Activated CD4-positive, alpha-beta T cell treated with anti-CD3 and anti-CD28 coated beads, Interleukin-2, amount 10 ng/mL, durations not matched to agents 24 days and 14 days (primary cell): Measurements from ENCODE around the gene KIAA1328. TPM values are rescaled to one million over a fixed set of nuclear protein-coding genes. Genes with fewer than 3 reads are reported as not detected.

Source experiments
- DNase-seq: peaks from one replicate; pipeline ENCODE4 v3.0.0; 2022
- H3K27ac Mint-ChIP-seq: one replicate; pipeline ENCODE4 v1.8.0; 2022; ENCODE audit warnings: mild to moderate bottlenecking, mixed read lengths
- H3K27me3 Mint-ChIP-seq: one replicate; pipeline ENCODE4 v1.8.0; 2022; ENCODE audit warnings: mixed read lengths
- H3K36me3 Mint-ChIP-seq: one replicate; pipeline ENCODE4 v1.8.0; 2022; ENCODE audit warnings: low read depth, mild to moderate bottlenecking, mixed read lengths
- H3K4me1 Mint-ChIP-seq: one replicate; pipeline ENCODE4 v1.8.0; 2021; ENCODE audit warnings: mixed read lengths
- H3K4me3 Mint-ChIP-seq: one replicate; pipeline ENCODE4 v1.8.0; 2022; ENCODE audit warnings: mild to moderate bottlenecking, moderate library complexity, mixed read lengths
- H3K9me3 Mint-ChIP-seq: one replicate; pipeline ENCODE4 v1.8.0; 2021; ENCODE audit warnings: mixed read lengths
- intact Hi-C: fragments of 100-400 bp; cut with micrococcal nuclease; formaldehyde crosslinking; loops from one replicate; pipeline ENCODE4 v1.15.1; 2023
- total RNA-seq: library from RNA; stranded (reverse); gene quantifications from 2 replicates; pipeline ENCODE4 v1.2.3, GENCODE V29; 2022

Gene KIAA1328
- total RNA-seq, 1 donor from 2014 or later, result 7.3 TPM

DNA sequence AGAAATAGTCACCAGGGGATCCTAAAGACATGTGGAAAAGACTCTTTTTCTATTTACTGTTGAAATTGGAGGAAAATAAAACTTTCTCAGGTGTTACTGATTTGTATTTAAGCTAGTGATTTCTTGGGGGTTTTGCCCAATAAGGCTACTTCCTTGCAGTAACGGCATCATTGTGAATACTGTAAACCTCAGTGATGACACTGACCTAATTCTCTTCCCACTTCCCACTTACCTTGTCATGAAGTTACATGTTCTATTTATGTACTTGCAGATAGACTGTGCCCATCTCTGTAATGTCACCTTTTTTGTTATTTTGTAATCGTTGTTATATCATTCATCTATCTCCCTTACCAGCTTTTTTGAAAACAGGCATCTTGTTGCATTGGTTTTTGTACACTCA, 134.5 kb downstream of the KIAA1328 start:
- Mint-ChIP-seq H3K27ac (no peak overlapping the region), H3K4me3 (no peak overlapping the region), H3K36me3 (peaks cover 5% of the 10 kb centered on the region), H3K27me3 (no peaks in the 10 kb centered on the region), H3K9me3 (peaks cover 15% of the 10 kb centered on the region), H3K4me1 (no peaks in the 10 kb centered on the region)
- intact Hi-C loops, result no loop called here
- no peak for DNase-seq

DNA sequence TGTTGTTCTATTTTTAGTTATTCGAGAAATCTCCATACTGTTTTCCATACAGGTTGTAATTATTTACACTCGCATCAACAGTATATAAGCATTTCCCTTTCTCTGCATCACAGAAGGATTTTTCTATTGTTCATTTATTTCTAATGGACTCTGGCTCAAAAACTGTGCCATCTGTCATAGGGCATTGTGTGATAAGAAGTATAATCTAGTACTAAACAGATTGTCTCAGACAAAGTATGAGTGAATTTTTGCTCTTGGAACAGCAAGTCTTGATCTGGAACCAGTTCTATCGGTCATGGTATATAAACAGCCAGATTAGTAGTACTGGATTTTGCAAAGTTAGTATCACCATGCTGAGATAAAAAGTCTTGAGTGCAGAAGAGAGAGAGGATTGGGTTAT, 145.8 kb downstream of the KIAA1328 start:
- H3K36me3 Mint-ChIP-seq, result no peaks in the 10 kb centered on the region
- H3K27ac Mint-ChIP-seq, result no peak overlapping the region
- no peak overlapping the region for H3K4me3 Mint-ChIP-seq
- no peak for DNase-seq
- no peaks in the 10 kb centered on the region for H3K4me1 Mint-ChIP-seq
- no peaks in the 10 kb centered on the region for H3K9me3 Mint-ChIP-seq
- H3K27me3 Mint-ChIP-seq, result no peaks in the 10 kb centered on the region
- intact Hi-C loops, result no loop called here

DNA sequence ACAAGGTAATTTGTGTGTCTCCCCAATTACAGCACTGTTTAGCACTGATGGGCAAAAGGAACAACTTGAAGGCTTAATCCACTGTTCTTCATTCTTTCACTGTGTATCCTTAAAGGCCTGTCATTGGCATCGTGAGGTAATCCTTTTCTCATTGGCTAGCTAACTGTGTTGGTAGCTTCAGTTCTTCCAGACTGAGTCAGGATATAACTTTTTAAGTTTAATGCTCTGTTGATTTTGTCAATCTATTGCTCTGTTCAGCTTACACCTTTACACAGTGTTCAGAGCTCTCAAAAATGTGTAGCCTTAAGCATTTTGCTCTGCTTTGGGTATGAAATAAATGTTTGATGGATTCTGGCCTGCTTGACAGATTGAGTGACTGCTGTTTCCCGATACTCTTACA, 148.2 kb downstream of the KIAA1328 start:
- H3K9me3 Mint-ChIP-seq, result no peaks in the 10 kb centered on the region
- H3K27ac Mint-ChIP-seq, result no peak overlapping the region
- intact Hi-C loops, result no loop called here

DNA sequence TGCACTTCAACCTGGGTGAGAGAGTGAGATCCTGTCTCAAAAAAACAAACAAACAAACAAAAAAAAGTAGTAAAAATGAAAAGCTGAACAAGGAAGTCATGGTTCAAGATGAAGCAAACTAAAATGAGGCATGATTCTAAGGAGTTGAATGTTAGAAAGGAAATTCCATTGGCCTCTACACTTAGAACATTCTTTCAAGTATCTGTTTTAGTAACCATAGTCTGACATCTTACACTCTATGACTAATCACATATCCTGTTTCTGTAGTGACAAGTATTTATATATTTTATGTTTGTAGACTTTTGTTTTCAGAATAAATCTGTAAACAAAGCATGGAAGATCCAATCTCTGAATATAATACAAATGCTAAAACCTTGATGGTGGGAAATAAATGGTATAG, 164.1 kb downstream of the KIAA1328 start:
- Mint-ChIP-seq H3K4me3 (no peak overlapping the region), H3K27ac (peak overlapping the region; percentile 42), H3K27me3 (no peaks in the 10 kb centered on the region), H3K9me3 (peaks cover 16% of the 10 kb centered on the region), H3K36me3 (no peaks in the 10 kb centered on the region), H3K4me1 (peaks cover 4% of the 10 kb centered on the region)
- intact Hi-C loops, result no loop called here
- DNase-seq, result no peak

More for the DNA sequence above, 148.2 kb downstream of the KIAA1328 start:
- H3K27me3 Mint-ChIP-seq, result no peaks in the 10 kb centered on the region
- no peaks in the 10 kb centered on the region for H3K36me3 Mint-ChIP-seq
- H3K4me1 Mint-ChIP-seq, result no peaks in the 10 kb centered on the region
- H3K4me3 Mint-ChIP-seq, result no peak overlapping the region
- no peak for DNase-seq

DNA sequence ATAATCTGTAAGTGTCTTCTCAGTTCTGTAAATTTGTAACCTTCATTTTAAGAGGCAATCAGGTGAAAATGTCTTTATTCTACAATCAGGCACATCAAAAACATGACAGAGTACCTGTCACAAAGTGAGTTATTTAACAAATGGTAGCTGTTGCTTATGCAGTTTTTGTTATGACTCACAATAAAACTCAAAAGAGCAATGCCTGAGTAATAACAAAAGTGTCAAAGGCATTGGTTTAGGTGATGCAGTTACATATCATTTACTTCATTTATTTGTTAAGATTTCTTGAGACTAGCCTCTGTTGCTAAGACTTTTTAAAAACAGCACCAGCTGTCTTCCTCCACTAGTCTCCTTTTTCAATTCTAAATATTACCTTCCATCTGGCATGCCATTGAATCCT, 177.8 kb downstream of the KIAA1328 start:
- H3K36me3 Mint-ChIP-seq, result no peaks in the 10 kb centered on the region

DNA sequence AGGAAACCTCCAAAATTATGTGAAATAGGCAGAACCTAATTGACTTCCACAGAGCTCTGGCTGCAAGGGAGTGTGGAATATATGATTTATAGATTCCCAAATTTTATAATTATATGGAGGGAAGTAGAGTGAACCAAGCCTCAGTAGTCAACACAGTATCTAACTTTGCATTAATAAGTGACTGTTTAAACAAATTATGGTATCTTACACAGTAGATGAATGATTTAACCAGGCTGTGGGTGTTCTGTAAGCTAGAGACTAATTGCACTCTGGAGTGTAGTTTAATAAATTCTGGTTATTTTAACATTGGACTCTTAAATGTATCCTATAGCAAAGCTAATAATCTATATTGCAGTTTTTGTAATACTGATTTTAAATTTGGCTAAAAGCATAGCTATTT, 183.5 kb downstream of the KIAA1328 start:
- H3K27ac Mint-ChIP-seq, result no peak overlapping the region
- H3K4me1 Mint-ChIP-seq, result no peaks in the 10 kb centered on the region
- no peak for DNase-seq
- no peaks in the 10 kb centered on the region for H3K27me3 Mint-ChIP-seq
- intact Hi-C loops, result no loop called here
- H3K9me3 Mint-ChIP-seq, result peaks cover 27% of the 10 kb centered on the region
- no peak overlapping the region for H3K4me3 Mint-ChIP-seq
- H3K36me3 Mint-ChIP-seq, result no peaks in the 10 kb centered on the region

More for the DNA sequence above, 177.8 kb downstream of the KIAA1328 start:
- no peak for DNase-seq
- H3K9me3 Mint-ChIP-seq, result peaks cover 12% of the 10 kb centered on the region
- H3K27me3 Mint-ChIP-seq, result no peaks in the 10 kb centered on the region
- peaks cover 4% of the 10 kb centered on the region for H3K4me1 Mint-ChIP-seq
- no peak overlapping the region for H3K27ac Mint-ChIP-seq
- intact Hi-C loops, result no loop called here
- H3K4me3 Mint-ChIP-seq, result no peak overlapping the region

DNA sequence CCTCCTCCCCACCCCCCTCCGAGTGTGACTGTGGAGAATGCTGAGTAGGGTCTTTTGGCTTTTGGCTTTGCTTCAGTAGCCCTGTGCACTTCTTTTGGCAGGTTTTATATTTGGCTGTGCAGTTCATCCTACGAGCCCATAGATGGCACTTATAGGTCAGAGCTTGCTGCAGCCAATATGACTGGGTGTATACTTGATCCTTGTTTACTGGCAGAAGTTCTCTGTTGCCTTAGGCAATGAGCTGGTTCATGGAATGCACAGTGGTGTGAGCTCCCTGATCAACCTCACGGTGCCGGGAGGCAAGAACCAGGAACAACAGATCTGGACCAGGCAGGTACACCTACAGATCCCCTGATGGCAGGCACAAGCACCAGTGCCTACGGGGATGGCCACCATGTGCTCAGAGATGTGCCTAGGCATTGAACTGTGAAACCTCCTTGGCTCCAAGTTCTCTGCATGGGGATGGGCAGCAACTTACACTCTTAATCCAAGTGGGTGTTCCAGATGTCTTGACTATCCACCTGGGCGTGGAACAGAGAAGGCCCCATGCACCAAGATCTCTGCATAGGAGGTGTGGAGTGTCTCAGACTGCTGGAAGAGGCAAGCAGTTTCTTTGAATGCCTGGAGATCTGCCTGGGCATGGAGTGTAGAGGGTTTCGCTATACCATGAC, 190.4 kb downstream of the KIAA1328 start:
- Mint-ChIP-seq H3K9me3 (peaks cover 27% of the 10 kb centered on the region), H3K27ac (no peak overlapping the region), H3K27me3 (no peaks in the 10 kb centered on the region), H3K4me1 (no peaks in the 10 kb centered on the region), H3K36me3 (no peaks in the 10 kb centered on the region), H3K4me3 (no peak overlapping the region)
- DNase-seq, result no peak
- intact Hi-C loops, result no loop called here

DNA sequence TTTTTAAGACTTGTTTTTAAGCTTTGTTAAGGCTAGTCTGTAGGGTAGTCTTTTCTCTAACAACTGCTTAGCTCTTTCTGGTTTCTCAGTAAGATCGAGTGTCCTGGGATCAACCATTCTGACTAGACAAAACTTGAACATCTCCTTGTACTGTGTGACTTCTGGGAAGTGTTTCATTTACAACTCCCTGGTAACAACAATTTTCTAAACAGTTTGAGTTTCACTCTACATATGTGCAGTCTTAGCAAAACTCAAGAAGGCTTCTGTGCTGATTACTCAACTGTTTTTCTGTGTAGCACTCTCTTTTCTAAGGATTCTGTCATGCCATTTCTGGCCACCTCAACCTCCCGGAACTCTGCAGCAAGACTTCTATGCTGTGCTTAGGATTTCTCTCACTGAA, 204.5 kb downstream of the KIAA1328 start:
- peaks cover 3% of the 10 kb centered on the region for H3K36me3 Mint-ChIP-seq
- H3K27ac Mint-ChIP-seq, result no peak overlapping the region
- DNase-seq, result no peak
- intact Hi-C loops, result no loop called here
- peaks cover 16% of the 10 kb centered on the region for H3K9me3 Mint-ChIP-seq
- no peaks in the 10 kb centered on the region for H3K4me1 Mint-ChIP-seq
- H3K27me3 Mint-ChIP-seq, result no peaks in the 10 kb centered on the region
- H3K4me3 Mint-ChIP-seq, result no peak overlapping the region

DNA sequence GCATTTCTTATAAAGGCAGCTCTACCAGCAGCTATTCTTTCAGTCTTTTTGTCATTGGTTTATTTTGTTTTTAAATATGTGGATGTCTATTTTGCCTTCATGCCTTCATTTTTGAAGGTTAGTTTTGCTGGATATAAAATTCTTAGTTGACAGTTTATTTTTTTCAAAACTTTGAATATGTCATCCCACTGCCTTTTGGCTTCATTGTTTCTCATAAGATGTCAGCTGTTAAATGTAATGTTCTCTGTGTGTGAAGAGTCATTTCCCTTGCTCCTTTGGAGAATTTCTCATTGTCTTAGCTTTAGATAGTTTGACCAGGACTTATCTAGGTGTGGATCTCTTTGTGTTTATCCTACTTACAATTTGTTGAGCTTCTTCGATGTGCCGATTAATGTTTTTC, 213.5 kb downstream of the KIAA1328 start:
- Mint-ChIP-seq H3K9me3 (peaks cover 13% of the 10 kb centered on the region), H3K4me1 (no peaks in the 10 kb centered on the region), H3K4me3 (no peak overlapping the region), H3K36me3 (no peaks in the 10 kb centered on the region), H3K27ac (no peak overlapping the region), H3K27me3 (no peaks in the 10 kb centered on the region)
- intact Hi-C loops, result no loop called here
- DNase-seq, result no peak

DNA sequence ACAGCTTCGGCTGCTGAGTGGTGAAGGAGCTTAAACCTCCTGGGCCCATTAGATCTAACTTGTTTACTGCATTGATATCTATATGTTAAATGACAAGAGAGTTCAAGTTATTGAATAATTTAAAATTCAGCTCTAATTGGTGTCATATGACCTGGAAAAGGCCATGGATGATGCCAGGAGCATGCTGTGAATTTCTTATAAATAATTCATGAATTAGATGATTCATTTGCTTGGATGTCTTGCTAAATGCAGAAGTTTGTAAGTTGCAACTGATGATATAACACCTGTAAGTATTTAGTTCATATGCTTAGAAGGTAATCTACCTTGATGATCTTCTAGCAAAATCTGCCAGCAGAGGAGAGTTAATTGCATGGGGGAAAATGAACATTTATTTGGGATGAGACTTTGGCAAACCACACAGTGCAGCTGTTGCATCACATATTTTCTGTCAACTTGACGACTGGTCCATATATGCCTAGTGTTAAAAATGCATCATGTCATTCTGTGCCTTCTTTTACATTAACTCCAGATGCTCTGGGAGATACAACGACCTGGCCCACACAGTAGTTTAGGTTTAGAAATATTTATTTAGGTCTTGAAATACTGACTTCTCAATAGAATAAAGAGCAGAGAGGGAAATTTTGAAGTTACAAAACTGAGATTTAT, 226.3 kb downstream of the KIAA1328 start:
- H3K4me1 Mint-ChIP-seq, result no peaks in the 10 kb centered on the region
- no peak overlapping the region for H3K27ac Mint-ChIP-seq
- H3K27me3 Mint-ChIP-seq, result no peaks in the 10 kb centered on the region
- no peak overlapping the region for H3K4me3 Mint-ChIP-seq
- H3K9me3 Mint-ChIP-seq, result peaks cover 12% of the 10 kb centered on the region
- H3K36me3 Mint-ChIP-seq, result no peaks in the 10 kb centered on the region
- DNase-seq, result no peak
- intact Hi-C loops, result no loop called here

DNA sequence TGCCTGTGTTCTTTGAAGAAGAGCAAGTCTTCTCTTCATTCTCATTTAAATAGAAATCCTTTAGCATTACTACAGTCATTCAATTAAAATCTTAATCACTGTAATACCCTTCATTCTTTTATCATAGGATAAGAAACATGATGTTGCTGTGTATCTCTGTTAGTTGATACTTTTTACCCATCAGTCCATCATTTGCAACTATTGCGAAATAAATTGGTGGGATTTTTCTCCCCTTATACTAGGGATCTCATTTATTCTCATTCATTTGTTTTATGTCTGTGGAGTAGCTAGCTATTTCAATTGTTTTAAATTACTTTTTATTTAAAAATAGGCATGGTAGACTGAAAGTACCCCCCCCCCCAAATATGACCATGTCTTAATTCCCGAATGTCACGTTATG, 235.3 kb downstream of the KIAA1328 start:
- DNase-seq, result no peak
- Mint-ChIP-seq H3K27ac (no peak overlapping the region), H3K27me3 (no peaks in the 10 kb centered on the region), H3K9me3 (peaks cover 10% of the 10 kb centered on the region), H3K4me3 (no peak overlapping the region), H3K36me3 (peaks cover 1% of the 10 kb centered on the region), H3K4me1 (no peaks in the 10 kb centered on the region)
- intact Hi-C loops, result no loop called here

DNA sequence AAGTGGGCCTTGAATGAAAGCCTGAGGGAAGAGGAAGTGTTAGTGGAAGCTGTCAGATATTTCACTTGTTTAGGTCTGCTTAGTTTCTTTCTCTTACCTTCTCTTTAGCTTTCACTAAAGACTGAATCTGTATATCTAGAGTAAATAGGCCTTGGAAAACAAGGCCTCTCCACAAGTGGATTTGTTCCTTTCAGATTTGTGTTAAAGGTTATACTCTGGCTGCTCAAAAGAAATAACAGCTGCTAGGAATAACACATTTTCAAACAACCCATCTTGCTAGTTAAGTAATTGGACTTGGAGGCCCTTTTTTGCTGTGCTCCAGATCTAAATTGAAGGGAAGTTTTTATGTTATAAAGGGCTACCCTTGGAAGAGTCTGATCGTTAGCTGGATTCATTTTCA, 236.3 kb downstream of the KIAA1328 start:
- Mint-ChIP-seq H3K27ac (no peak overlapping the region), H3K27me3 (no peaks in the 10 kb centered on the region), H3K9me3 (peaks cover 6% of the 10 kb centered on the region), H3K4me3 (no peak overlapping the region), H3K36me3 (peaks cover 1% of the 10 kb centered on the region), H3K4me1 (no peaks in the 10 kb centered on the region)
- intact Hi-C loops, result no loop called here
- DNase-seq, result no peak

DNA sequence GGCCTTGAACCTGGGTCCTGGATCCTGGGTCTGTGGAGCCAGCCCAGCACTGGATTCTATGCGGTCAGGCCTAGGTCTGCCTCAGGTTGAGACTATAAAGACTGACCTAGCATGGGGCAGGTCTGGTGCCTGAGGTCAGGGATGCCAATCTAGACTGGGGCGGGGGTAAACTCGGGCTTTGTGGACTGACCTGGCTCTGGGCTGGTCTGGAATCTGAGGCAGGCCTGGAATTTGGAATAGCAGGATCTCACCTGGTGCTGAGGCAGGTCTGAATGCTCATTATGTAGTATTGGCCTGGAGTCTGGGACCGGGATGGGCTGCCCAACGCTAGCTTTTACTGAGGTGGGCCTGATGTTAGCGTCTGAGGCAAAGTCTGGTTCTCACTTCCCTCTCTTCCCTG, 256.0 kb downstream of the KIAA1328 start:
- no peaks in the 10 kb centered on the region for H3K27me3 Mint-ChIP-seq
- H3K4me1 Mint-ChIP-seq, result no peaks in the 10 kb centered on the region
- intact Hi-C loops, result no loop called here
- peaks cover 11% of the 10 kb centered on the region for H3K9me3 Mint-ChIP-seq
- no peaks in the 10 kb centered on the region for H3K36me3 Mint-ChIP-seq
- no peak overlapping the region for H3K27ac Mint-ChIP-seq
- H3K4me3 Mint-ChIP-seq, result no peak overlapping the region
- no peak for DNase-seq

DNA sequence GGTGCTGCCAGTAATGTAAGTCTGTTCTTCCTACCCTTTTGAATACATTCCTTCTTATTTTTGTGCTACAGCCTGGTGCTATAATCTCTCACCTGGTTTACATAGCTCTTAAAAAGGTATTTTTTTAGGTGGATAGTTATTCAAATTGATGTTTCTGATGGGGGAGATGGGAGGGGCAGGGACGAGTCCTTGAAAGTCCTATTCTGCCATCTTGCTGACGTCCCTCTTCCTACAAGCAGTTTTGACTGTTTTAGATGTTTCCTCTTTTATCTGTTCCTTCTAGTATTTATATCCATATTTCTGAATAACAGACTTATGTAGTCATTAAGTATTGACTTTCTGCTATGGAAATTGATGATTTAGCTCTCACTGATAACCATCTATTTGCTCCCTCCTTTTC, 256.4 kb downstream of the KIAA1328 start:
- no peak overlapping the region for H3K27ac Mint-ChIP-seq
- no peaks in the 10 kb centered on the region for H3K36me3 Mint-ChIP-seq
- no peaks in the 10 kb centered on the region for H3K4me1 Mint-ChIP-seq
- no peak overlapping the region for H3K4me3 Mint-ChIP-seq
- no peaks in the 10 kb centered on the region for H3K27me3 Mint-ChIP-seq
- H3K9me3 Mint-ChIP-seq, result peaks cover 11% of the 10 kb centered on the region
- no peak for DNase-seq
- intact Hi-C loops, result no loop called here
